Lower lobe of right lung (tissue), 2 donors: ENCODE data around the gene SMIM28. TPM values are rescaled to one million over a fixed set of nuclear protein-coding genes. Genes with fewer than 3 reads are reported as not detected.

ENCODE experiments used
- ATAC-seq, 2 donors: fragments of 200-7000 bp; cut with Tn5 transposase; one replicate each; pipeline ENCODE4 v1.9.1; 2020 to 2022; ENCODE audit warnings: mild to moderate bottlenecking in 2 of 2, moderate library complexity in 2 of 2
- DNase-seq: peaks from one replicate; pipeline ENCODE4 v3.0.0-alpha.2; 2020
- H3K27ac ChIP-seq: fragments of 200-600 bp; one replicate; pipeline ENCODE4 v1.8.0; 2022
- H3K27me3 ChIP-seq: fragments of 200-600 bp; one replicate; pipeline ENCODE4 v1.8.0; 2022; ENCODE audit warnings: low read depth
- H3K36me3 ChIP-seq: fragments of 200-600 bp; one replicate; pipeline ENCODE4 v1.8.0; 2022; ENCODE audit warnings: mild to moderate bottlenecking
- H3K4me1 ChIP-seq: fragments of 200-600 bp; one replicate; pipeline ENCODE4 v1.8.0; 2022
- H3K4me3 ChIP-seq: fragments of 200-600 bp; one replicate; pipeline ENCODE4 v1.8.0; 2022; ENCODE audit warnings: mild to moderate bottlenecking
- H3K9me3 ChIP-seq: fragments of 200-600 bp; one replicate; pipeline ENCODE4 v1.8.0; 2022
- intact Hi-C: fragments of 100-400 bp; cut with DNase I; formaldehyde crosslinking; loops from one replicate; pipeline ENCODE4 v1.11.0; 2022
- total RNA-seq: library from RNA; stranded (reverse); fragmentation: NEBNext Ultra II Directional; extraction: Animal tissue kit (Norgen Biotek cat#: 25700); gene quantifications from one replicate; pipeline ENCODE4 v1.2.1, GENCODE V29; 2021
- TF ChIP-seq, protein P1 (sequence below): fragments of 200-600 bp; IDR thresholded peaks from one replicate; pipeline ENCODE4 v1.8.0; 2022; ENCODE audit warnings: antibody characterized with exemption, mild to moderate bottlenecking
- donor health status: DM: no; HTN: yes; CAD: no; lungs with severe emphysema.

The SMIM28 gene
- total RNA-seq, 1 donor from 2014 or later: not detected

DNA sequence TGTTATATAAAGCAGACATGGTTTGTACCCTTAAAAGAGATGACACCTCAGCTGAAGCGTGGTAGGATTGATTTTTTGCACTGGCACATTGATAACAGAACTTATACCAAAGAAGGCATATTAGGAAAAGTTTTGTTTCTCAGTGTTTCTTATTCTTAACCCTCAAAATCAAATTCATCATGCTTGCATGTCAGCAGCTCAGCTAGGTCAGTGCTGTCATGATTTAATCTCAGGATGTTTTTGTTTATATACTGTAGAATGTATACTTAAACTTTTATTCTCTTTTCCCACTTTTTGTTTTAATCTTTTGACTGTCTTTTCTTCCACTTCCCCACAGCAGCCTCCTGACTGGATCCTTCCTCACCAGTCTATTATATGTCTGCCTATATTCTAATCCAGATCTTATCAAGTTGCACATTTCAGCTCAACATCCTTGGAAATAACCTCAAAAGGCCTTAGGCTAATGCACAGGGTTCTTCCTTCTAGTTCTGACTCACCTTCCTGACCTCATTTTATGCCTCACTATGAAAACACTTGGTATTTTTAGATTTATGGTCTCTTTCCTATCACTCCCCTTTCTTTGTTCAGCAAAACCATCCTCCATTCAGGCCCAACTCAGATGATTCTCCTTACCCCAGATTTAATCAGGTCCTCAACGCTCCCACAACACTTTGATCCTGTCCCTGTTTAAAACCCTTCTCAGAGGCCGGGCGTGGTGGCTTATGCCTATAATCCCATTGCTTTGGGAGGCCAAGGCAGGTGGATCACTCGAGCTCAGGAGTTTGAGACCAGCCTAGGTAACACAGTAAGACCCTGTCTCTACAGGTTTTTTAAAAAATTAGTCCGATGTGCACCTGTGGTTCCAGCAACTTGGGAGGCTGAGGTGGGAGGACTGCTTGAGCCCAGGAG is 33.5 kb downstream of the SMIM28 start:
- DNase-seq (no peak), ATAC-seq (no peak)
- peaks cover 85% of the 10 kb centered on the region for H3K36me3 ChIP-seq
- H3K9me3 ChIP-seq: no peaks in the 10 kb centered on the region
- no peak overlapping the region for H3K27ac ChIP-seq
- H3K27me3 ChIP-seq: no peaks in the 10 kb centered on the region
- H3K4me1 ChIP-seq: peaks cover 17% of the 10 kb centered on the region
- H3K4me3 ChIP-seq: no peak overlapping the region
- TF ChIP-seq, protein P1, sequence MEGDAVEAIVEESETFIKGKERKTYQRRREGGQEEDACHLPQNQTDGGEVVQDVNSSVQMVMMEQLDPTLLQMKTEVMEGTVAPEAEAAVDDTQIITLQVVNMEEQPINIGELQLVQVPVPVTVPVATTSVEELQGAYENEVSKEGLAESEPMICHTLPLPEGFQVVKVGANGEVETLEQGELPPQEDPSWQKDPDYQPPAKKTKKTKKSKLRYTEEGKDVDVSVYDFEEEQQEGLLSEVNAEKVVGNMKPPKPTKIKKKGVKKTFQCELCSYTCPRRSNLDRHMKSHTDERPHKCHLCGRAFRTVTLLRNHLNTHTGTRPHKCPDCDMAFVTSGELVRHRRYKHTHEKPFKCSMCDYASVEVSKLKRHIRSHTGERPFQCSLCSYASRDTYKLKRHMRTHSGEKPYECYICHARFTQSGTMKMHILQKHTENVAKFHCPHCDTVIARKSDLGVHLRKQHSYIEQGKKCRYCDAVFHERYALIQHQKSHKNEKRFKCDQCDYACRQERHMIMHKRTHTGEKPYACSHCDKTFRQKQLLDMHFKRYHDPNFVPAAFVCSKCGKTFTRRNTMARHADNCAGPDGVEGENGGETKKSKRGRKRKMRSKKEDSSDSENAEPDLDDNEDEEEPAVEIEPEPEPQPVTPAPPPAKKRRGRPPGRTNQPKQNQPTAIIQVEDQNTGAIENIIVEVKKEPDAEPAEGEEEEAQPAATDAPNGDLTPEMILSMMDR: no peak
- intact Hi-C loops: no loop called here

DNA sequence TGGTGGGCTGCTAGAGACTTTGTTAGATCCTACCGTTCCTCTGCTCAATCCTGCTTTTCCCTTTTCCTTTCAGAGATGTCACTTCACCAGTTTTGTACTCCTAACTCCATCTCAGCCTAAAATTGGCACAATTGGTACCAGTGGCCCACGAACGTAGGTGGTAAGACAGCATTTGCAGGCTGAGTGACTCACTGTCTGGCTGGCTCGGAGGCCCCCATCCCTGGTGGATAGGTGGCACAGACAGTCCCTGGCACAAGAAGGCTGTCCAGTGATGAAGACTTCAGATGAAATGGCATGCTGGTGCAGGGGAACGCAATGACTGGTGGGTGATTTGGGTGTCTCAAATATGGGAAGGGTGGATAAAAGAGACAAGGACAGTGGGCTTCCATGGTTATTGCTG is 37.4 kb downstream of the SMIM28 start:
- no peaks in the 10 kb centered on the region for H3K9me3 ChIP-seq
- DNase-seq (no peak), ATAC-seq (no peak)
- no peak overlapping the region for H3K27ac ChIP-seq
- H3K4me3 ChIP-seq: no peak overlapping the region
- H3K4me1 ChIP-seq: peaks cover 13% of the 10 kb centered on the region
- H3K27me3 ChIP-seq: no peaks in the 10 kb centered on the region
- intact Hi-C loops: no loop called here
- TF ChIP-seq, protein P1: no peak
- peaks cover 60% of the 10 kb centered on the region for H3K36me3 ChIP-seq

DNA sequence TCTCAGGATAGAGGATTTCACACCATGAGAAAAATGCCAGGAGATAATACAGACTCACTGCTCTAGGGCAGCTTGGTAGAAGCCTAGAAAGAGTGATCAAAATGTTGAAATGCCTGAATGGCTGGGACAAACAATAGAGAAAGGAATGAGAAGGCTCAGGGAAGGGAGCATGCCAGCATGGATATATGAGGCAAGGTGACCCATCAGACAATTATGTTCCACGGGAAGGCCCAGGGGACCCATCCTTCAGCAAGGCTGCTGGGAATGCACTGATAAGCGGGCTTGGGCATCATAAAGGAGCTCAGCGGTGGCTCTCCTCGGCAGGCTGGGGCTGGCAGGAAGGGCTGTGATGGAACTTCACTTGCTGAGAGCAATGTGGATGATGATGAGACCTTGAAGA is 38.5 kb downstream of the SMIM28 start:
- no peak for DNase-seq
- peaks cover 2% of the 10 kb centered on the region for H3K4me1 ChIP-seq
- H3K27ac ChIP-seq: no peak overlapping the region
- H3K9me3 ChIP-seq: no peaks in the 10 kb centered on the region
- TF ChIP-seq, protein P1: no peak
- H3K27me3 ChIP-seq: no peaks in the 10 kb centered on the region
- H3K36me3 ChIP-seq: peaks cover 50% of the 10 kb centered on the region
- no peak for ATAC-seq
- H3K4me3 ChIP-seq: no peak overlapping the region
- intact Hi-C loops: no loop called here

DNA sequence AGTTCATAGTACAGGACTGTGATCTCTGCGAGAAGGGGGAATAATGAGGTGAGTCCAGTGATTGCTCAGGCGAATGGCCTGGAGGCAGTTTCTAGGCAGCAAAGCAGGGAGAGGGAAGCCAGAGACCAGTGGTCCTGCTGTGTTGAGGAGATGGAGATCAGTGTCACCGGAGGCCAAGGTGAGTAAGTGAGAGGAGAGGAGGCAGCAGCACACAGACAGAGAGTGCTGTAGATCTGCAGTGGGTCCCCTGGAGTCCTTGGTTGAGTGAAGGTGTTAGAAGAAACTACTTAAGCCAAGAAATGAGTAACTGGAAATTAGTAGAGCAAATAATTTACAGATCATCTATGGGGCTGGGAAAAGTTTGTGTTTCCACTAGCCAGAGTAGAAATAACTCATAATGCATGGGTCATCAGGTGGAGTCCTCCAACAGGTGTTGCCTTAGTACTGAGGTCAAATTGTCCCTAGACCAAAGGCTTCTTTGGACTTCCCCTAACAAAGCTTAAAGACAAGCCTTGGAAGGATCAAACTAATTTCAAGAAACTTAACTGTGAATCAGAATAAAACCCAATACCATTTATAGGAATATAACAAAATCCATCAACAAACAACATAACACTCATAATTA is 39.9 kb downstream of the SMIM28 start:
- no peak overlapping the region for H3K27ac ChIP-seq
- no peak for ATAC-seq
- peaks cover under 1% of the 10 kb centered on the region for H3K4me1 ChIP-seq
- no peak overlapping the region for H3K4me3 ChIP-seq
- no peaks in the 10 kb centered on the region for H3K27me3 ChIP-seq
- DNase-seq: no peak
- peaks cover 36% of the 10 kb centered on the region for H3K36me3 ChIP-seq
- intact Hi-C loops: no loop called here
- no peaks in the 10 kb centered on the region for H3K9me3 ChIP-seq
- TF ChIP-seq, protein P1: no peak

DNA sequence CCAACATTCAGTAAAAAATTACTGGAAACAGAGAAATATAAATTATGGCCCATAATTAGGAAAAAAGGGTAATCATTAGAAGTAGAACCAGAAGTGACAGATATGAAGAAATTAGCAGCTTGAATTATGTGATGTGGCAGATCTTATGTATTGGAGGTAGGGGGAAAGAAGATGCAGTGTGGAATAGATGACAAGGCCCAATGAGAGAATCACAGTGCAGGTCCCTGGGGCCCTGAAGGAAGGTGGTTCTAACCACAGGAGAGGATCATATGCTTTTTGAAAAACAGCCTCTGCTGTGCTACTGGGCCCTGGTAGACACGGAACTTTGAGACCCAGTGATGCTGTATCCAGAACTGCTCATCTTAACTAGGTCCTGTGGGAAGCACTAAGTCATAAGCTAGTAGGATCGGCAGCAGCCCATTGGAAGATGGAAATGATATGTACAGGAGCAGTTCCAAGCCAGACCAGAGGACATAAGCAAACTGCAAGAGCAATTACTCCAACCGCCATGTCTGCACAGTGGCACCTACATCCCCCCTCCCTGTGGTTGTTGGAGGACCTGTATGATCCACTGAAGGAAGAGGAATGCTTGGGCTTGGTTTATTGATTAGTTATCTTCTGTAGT is 40.5 kb downstream of the SMIM28 start:
- TF ChIP-seq, protein P1: no peak
- Histone ChIP-seq H3K4me3 (no peak overlapping the region), H3K9me3 (no peaks in the 10 kb centered on the region), H3K27ac (no peak overlapping the region), H3K36me3 (peaks cover 30% of the 10 kb centered on the region), H3K27me3 (no peaks in the 10 kb centered on the region), H3K4me1 (peaks cover 7% of the 10 kb centered on the region)
- no peak for DNase-seq
- ATAC-seq: no peak
- intact Hi-C loops: no loop called here
